Measurements from ENCODE around the gene RAB11B.

GRCh38 chr19:8453616-8454015 is 63.5 kb downstream of the RAB11B start:
- TF ChIP-seq CTCF (conservative IDR thresholded peaks at IDR 0.05) (no peak), ZFX (IDR thresholded peaks at IDR 0.05) (no peak)
